Ecto neural progenitor cell (in vitro differentiated cells): ENCODE measurements around the gene PIGC.
"Not testable (repeated sequence)": the region's sequence is repeated elsewhere in the genome, so short reads cannot be mapped to it uniquely, and the experiment has no call there.

Experiments used
- DNase-seq: peaks from one replicate; pipeline ENCODE4 v3.0.0-alpha.2; 2018; ENCODE audit warnings: low spot score

PIGC gene

DNA sequence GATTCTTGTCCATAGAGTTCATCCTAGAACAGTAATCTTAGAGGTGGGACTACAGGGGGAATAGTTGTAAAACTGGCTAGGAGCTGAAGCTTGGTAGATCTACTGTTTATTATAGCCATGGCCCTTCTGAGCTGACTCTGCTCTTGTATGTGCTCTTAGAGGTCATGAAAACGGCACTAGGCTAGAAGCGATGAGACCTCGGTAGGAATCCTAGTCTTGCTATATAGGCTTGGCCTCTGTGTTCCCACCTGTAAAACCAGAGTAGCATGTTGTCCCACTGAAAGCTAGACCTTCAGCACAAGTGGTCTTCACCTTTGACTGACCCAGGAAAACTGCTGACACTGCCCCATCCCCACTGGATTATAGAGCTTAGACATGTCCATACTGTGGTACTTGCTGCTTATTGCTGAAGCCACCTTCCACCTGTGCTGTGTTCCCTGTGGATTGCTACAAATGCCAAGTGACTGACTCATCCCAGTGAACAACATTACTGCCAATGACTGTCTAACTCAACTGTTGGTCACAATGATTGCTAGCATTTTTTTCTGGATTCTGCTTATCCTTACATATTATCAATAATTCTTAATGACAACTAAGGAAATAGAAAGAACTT is 23.0 kb upstream of the PIGC start:
- no peak for DNase-seq

DNA sequence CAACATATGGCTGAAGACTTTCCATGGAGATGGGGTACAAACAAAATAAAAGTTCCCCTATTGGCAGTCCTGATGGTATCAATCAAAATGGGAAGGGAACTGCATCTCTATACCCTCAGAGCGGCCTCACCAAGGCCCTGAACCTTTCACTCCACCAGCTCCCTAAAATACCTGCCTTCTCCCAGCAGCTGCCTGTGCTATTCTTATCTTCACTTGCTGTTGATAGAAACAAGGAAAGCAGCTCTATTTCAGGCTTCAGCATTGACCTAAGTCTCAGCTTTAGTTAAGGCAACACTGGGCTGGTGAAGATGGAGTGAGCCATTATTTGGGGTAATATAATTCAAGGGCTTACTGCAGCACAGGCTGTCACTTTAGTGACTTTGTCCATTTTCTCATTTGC is 21.7 kb upstream of the PIGC start:
- no peak for DNase-seq

DNA sequence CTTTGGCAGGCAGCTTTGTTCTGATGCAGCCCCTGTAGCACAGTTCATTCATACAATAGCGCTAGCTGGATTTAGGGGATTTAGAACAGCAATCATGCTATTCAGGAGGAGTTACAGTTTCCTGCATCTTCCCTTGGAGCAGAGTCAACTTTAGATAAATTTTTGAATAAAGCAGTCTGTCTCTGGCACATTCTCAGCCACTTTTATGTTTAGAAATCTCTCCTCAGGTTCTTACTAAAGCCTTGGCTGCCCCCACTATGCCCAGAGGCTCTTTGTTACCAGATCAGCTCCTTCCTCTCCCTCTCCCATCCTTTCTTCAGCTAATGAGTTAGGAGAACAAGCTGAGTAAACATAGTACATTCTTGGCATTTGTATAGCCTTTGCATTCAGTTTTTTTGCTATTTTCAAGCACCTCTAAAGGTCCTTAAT is 17.0 kb upstream of the PIGC start:
- no peak for DNase-seq

DNA sequence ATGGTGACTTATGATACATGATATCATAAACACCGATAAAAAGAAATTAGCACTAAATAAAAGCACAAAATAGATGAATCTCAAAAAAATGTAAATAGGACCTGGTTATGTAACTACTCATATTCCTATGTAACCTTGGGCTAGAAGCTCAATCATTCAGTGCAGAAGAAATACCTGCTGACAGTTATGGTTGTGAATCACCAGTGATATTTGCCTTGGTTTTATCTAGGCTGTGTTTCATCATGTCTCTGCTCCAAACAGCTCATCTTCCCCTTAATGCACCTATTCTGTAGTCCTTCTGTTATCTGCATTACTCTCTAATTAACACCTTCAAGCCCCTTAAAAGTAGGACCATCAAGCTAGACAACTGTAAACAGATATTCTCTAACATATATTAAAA is 16.3 kb upstream of the PIGC start:
- no peak for DNase-seq

DNA sequence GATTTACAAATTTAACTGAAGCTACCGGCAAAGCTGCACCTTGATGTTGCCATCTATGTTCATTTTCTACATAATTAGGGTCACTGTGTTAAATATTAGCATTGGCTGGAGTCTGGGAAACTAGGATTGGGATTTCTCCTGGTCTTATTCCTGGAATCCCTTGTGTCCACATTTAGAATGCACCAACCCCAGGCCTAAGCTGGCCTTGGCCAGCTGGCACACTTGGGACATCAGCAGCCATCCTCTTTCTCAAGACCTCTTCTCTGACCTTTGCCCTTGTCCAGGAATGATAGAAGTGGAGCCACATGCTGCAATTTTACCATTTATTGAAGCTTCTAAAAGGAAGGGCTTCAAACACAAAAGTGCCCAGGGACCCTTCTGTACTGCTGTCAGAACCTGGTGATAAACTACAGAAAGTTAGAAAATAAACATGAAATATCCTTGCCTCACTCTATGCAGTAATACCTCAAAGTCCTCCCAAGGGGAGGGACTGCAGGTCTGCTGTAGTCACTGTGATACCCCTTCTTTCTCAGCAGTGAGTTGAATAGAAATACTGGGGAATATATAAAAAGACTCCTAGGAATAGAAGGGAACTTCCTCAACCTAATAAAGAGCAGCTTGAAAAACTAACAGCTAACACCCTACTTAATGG is 13.7 kb upstream of the PIGC start:
- no peak for DNase-seq

DNA sequence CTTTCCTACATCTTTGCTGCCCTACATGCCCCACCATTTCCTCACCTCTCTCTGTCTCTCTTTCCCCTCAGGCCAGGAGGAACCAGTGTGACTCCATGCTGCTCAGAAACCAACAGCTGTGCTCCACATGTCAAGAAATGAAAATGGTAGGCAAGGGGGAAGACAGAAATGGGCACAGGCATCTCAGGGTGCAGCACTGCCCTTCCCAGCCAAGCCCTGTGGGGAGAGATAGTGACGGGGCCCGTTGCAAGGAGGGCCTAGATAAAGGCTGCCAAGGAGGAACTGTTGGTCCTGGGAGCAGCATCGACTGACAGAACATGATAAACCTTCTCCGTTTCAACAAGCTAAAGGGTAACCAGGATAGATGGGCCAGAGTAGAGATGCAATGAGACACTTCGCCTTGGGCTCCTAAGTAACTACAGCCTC is 12.5 kb upstream of the PIGC start:
- DNase-seq, result no peak

DNA sequence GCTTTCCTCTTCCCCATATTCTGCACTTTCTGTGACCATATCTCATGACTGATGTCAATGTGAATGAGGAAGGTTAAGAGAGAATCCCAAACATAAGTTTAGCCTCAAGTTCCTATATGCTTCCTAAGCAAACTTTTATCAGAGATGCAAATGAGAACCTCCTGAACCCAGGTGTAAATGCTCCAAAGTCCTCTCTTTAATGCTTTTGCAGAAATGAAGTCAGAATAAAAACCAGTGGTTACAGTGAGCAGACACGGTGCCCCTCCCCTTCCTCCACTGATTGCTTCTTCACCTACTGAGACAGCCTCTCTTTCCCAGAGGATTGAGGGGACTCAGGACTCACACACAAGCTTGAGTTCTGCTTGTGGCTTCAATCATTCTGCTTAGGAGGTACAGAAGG is 11.6 kb upstream of the PIGC start:
- DNase-seq, result no peak

DNA sequence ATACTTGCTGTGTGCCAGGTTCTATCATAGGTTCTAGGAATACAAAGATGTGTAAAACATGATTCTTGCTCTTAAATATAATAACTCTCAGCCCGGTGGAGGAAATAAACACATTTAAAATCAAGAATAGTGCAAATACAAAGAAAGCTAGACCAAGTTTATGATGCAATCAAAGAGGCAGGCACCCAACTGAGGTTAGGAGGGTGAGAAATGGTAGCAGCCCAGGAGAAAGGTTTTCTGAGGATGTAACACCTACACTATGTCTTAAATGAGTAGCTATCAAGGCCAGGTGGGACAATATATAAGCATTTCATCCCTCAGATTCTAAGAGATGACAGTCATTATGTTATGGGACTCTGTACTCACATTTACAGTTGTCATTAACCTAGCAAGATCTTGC is 9.7 kb upstream of the PIGC start:
- no peak for DNase-seq

DNA sequence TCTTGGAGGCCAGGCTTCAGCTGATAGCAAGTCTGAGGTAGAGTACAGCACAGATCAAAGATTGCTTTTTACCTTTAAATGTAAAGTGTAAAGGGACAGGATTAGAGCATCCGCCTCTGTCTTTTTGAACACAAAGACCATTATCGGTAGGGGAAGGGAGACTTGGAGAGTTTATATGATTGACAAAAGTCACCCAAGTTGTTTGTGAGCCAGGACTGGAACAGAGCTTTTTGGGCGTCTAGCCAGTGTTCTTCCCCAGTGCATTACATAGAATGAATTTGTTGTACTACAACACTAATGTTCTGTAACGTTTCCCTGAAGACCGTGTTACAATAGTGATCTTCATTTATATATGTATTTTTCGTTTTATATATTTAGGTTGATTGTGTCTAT is 9.3 kb upstream of the PIGC start:
- no peak for DNase-seq

DNA sequence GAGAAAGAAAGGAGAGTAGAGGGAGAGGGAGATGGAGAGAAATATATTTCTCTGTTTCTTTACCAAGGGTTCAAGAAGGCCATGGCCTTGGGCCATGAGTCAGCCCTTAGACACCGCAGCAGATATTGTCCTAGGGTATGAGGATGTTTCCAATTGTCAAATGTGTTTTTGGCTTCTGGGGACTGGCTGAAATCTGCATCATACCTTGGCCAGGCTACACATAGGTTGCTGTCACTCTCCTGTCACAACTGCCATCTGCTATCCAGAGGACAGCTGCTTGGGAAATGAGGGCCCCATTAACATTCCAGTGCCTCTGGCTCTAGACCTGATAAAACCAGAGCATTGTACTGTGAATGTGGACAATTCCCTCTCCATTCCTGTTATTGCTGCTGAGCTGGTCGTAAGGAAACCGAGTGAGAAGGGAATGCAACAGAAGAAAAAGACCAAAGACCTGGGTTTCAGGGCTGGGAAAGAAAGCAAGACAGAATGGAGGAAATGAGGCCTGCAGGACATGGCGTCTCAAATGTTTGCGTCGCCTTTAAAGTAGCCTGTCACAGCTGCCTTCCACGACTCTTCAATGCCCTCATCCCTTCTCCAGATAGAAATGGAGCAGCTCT is 8.8 kb upstream of the PIGC start:
- no peak for DNase-seq

DNA sequence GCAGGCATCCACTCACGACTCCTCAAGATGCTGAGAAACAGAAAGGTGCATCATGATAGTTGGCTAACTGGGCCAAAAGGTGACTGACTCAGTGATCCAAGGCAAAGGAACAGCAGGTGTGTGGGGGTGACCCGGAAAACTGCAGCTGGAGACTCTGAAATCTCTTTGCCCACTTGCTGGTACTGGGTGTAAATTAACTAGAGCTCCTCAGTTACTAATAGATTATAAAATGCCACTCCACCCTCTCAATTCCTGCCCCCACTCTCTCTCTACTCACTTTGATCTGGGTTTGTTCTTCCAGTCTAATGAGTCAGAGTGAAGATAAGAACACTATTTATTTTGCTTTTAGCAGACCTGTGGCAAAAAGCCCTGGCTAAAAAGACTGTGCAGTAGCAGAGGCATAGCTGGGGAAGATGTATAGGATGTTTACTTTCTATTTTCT is 7.2 kb upstream of the PIGC start:
- no peak for DNase-seq

DNA sequence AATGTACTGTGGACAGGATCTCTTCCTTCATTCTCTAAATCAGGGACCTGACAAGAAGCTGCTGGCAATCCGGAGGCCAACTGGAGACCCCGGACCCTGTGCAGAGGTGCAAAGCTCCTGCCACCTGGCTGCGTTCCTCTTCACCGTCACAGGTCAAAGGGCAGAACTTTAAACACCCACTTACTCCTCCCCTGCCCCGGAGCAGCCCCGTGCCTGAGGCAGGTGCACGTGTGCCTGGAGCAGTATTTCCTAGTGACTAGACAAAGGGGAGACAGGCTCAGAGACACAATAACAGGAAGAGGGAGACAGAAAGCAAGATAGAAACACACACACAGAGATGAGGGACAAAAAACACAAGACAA is 6.6 kb upstream of the PIGC start:
- no peak for DNase-seq

DNA sequence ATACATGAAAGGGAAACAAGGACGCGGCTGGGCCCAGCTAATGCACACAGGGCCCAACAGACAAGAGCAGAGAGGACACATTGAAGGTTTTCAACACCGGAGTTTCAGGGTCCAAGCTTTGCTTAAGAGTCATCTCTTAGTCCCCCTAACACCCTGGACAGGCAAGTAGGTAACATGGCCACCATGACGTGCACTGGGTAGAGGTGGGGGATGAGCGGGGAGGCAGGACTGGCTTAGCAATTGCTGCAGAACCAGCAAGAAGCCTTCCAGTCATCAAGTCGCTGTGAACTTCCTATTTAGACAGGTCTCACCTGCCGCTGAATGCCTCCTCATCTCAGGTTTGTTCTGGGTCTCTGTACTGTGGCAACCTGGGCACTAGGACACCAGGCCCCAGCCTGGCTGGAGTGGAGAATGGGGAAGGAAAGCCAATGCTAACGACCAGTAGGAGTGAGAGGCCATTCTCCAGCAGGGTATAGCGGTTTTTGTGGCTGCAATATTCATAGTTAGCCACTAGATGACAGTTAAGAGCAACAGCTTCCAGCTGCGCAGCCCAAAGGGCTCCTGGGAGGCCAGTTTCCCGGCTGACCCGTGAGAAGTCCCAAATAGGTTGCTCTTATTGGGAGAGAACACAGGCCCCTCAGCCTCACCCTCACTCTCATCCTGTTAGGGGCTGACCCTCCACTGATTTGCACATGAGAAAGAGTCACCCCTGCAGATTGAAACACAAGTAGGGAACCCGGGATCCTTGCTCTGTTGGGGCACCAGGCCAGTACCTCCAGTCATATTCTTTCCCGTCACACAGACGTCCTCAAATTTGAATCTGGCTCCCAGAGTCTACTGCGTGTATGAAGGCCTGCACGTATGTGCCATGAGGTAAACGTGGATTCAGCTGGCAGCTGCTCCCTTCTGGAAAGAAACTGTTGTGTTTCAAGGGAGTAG is 6.0 kb upstream of the PIGC start:
- peak; percentile 78 for DNase-seq

DNA sequence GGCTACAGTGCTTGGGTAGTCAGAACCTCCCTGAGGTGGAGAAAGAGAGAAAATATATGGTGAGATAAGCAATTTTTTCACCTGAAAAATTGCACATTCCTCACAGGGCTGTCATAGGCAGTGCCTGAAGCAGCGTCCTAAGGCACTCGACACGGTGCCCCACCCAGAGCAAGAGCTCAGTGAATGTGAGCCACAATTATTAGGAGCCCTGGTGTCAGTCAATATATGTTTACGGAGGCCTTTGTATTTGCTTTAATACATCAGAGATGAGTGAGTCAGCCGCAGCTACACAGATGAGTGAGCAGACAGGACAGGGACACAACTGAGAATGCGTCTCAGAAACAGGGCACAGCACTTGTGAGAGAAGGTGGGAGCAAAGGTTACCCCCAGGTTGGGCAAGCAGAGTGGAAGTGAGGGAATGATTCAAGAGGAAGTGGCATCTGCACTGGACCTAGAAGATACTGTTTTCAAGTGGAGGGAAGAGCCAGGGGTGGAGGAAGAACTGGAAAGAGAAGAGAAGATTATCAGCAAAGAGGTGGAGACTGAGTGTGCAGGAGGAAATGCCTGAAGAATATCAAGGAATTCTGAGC is 5.2 kb upstream of the PIGC start:
- no peak for DNase-seq

DNA sequence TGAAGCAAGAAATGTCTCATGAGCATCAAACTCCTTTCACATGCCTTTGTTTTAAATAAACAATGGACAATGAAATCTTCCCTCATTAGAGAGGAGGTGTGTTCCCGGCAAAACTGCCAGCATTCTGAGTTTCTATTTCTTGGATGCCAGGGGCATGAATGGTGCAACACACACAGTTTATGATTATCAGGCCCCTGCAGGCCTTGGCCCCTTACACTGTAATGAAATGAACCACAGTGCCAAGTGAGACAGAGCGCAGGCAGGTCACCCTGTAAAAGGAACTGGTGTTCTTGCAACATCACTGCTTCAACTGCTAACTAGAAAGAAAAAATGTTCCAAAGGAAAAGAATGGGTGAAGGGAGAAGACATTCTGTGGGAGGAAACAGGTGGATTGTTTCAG is 3.8 kb upstream of the PIGC start:
- no peak for DNase-seq

DNA sequence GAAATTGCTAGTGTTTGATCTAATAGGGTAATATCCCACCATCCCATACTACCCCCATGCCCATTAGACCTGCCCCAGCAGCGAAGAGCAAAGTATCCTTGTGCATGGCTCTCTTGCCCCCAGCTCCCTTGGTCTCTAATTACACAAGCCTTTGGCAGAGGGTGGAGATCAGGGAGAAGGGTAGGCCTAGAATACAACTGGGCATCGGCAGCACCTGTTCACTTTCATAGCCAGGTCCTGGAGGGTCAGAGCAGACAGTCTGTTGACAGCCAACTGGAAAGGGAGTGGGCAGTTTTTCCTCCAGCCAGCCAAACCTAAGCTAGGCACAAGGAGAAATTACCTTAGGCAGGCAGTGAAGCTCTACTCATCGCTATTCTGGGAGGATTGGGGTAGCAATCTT is 2.7 kb upstream of the PIGC start:
- DNase-seq, result no peak

DNA sequence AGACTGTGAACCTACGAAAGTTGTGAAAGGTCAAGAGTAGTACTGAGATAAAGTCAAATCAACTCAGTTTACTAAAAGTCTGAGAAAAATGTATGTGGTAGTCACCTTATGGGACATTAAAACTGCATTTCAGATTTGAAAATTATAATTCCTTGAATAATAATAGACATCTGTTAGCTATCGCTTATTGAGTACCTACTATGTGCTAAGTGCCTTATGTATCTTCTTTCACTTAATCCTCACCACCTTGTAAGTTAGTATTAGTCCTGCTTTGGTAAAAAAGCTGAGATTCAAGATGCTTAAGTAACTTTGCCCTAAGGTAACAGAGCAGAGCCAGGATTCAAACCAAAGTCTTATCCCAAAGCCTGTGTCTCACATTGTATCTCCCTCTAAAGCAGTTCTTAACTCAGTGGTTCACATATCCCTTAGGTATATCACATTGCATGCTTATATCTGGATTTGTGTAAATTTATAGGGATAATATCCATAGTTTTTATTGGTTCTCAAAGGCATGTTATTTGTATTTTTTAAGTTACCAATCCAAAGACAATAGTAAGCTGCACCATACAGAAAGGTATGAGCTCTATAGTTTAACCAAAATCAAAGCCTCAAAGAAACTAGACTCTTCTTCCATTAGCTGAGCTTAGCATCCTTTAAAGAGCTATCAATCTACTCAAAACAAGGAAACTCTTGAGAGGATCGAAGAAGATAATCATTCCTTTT is 865 bp downstream of the PIGC start:
- DNase-seq, result no peak

DNA sequence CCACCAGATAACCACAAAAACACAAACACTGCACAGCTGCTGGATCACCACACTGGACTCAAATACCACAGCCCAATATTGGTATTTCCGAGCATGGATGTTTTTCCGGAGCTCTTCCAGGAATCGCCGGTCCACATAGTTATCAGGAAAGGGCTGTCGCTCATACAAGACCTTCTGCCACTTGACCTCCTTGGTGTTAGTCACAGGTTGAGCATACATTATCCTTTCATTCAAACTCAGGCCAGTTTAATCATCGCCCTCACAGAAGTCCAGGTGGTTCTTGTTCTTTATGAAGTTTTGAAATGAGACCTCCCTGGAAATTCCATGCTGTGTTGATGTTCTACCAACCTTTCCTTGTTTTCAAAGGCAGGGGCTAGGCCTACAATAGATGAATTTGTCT is 1.5 kb downstream of the PIGC start:
- no peak for DNase-seq

DNA sequence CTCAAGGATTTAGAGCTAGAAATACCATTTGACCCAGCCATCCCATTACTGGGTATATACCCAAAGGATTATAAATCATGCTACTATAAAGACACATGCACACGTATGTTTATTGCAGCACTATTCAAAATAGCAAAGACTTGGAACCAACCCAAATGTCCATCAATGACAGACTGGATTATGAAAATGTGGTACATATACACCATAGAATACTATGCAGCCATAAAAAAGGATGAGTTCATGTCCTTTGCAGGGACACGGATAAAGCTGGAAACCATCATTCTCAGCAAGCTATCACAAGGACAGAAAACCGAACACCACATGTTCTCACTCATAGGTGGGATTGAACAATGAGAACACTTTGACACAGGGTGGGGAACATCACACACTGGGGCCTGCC is 6.7 kb downstream of the PIGC start:
- not testable (repeated sequence) for DNase-seq

DNA sequence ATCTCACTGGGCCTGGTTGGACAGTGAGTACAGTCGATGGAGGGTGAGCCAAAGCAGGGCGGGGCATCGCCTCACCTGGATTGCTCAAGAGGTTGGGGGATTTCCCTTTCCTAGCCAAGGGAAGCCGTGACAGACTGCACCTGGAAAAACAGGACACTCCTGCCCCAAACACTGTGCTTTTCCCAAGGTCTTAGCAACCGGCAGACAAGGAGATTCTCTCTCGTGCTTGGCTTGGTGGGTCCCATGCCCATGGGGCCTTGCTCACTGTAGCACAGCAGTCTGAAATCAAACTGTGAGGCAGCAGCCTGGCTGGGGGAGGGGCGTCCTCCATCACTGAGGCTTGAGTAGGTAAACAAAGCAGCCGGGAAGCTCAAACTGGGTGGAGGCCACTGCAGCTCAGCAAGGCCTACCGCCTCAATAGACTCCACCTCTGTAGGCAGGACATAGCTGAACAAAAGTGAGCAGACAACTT is 12.1 kb downstream of the PIGC start:
- no peak for DNase-seq

DNA sequence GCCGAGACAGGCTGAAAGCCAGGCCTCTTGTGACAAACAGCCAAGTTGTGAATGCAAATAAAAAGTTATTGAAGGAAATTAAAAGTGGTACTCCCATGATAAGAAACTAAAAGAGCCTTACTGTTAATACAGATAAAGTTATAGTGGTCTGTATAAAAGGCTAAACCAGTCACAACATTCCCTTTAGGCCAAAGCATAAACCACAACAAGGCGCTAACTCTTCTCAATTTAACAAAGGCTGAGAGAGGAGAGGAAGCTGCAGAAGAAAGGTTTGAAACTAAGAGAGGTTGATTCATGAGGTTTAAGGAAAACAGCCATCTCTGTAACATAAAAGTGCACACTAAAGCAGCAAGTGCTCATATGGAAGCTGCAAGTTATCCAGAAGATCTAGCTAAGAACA is 12.7 kb downstream of the PIGC start:
- no peak for DNase-seq

DNA sequence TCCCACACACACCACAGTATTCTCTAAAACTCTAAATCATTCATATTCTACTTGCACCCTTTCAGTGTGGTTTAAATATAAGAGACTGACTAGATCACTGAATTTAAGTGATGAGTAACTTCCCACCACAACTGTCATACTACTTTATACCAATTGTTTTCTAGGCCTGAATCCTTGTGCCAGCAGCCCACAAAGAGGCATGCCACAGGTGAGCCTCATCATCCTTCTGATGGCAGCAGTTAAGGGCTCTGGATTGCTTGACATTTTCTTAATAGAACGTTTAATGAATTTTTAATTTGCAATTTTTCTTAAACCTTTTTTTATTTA is 13.8 kb downstream of the PIGC start:
- DNase-seq, result no peak
